GM10847 (cell line): ENCODE results near the gene USP3.

Source experiments
- POLR2A ChIP-seq: IDR thresholded peaks from 2 replicates; pipeline ENCODE4 v1.6.1; 2011; ENCODE audit not compliant: insufficient read length; ENCODE audit errors: extremely low read depth

Gene USP3

GRCh38 chr15:63490345-63491034 is 13.9 kb upstream of the USP3 start:
- no peak for TF ChIP-seq POLR2A

- TF ChIP-seq POLR2A: no peak
These were observed 13.1 kb upstream of the USP3 start for GRCh38 chr15:63491116-63491827.

- TF ChIP-seq POLR2A: no peak
These were observed 12.4 kb upstream of the USP3 start for GRCh38 chr15:63491979-63492378.

GRCh38 chr15:63492541-63493077 is 11.8 kb upstream of the USP3 start:
- TF ChIP-seq POLR2A: no peak

- TF ChIP-seq POLR2A: no peak
These were observed 11.0 kb upstream of the USP3 start for GRCh38 chr15:63493436-63493835.

- no peak for TF ChIP-seq POLR2A
These were observed 10.0 kb upstream of the USP3 start for GRCh38 chr15:63494408-63494807.

GRCh38 chr15:63495343-63495742 is 9.1 kb upstream of the USP3 start:
- TF ChIP-seq POLR2A: no peak

- no peak for TF ChIP-seq POLR2A
These were observed 8.5 kb upstream of the USP3 start for GRCh38 chr15:63495780-63496488.

GRCh38 chr15:63497642-63498467 is 6.5 kb upstream of the USP3 start:
- no peak for TF ChIP-seq POLR2A

- no peak for TF ChIP-seq POLR2A
These were observed 5.2 kb upstream of the USP3 start for GRCh38 chr15:63499175-63499549.

GRCh38 chr15:63499611-63500010 is 4.8 kb upstream of the USP3 start:
- TF ChIP-seq POLR2A: no peak

GRCh38 chr15:63500265-63501250 is 3.8 kb upstream of the USP3 start:
- TF ChIP-seq POLR2A: no peak

- TF ChIP-seq POLR2A: no peak
These were observed 2.9 kb upstream of the USP3 start for GRCh38 chr15:63501256-63502089.

- TF ChIP-seq POLR2A: no peak
These were observed 2.1 kb upstream of the USP3 start for GRCh38 chr15:63502137-63502766.
